COLO829 (cell line): ENCODE data around the gene EFCAB3.
A peak's percentile ranks its signal among the peaks of the same experiment; 100 is the strongest.
"Not testable (repeated sequence)": the region's sequence is repeated elsewhere in the genome, so short reads cannot be mapped to it uniquely, and the experiment has no call there.

ENCODE experiments used
- DNase-seq: peaks from one replicate; pipeline ENCODE4 v3.0.0; 2012; ENCODE audit warnings: low spot score

Gene EFCAB3

DNA sequence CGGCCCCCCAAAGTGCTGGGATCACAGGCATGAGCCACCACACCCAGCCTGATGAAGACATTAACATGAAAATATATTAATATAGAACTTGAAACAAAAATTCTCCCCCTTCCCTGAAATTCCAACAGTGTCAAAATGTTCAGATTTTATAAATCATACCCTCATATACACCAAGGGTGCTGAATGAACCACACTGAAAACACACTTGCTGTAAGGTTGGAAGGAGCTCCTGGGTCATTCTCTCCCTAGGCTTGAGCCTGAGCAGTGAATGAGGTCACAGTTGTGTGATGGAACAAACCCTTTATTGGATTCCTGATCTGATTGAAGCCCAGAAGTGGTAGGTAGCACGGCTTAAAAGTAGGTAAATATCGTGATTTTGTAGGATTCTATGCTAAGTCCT, at the start of gene EFCAB3:
Gene EFCAB3 (plus strand): TSS at position 301 of the 400 bp plus-strand sequence. CDS start 2,427 bp downstream, outside the sequence.
- DNase-seq: no peak

DNA sequence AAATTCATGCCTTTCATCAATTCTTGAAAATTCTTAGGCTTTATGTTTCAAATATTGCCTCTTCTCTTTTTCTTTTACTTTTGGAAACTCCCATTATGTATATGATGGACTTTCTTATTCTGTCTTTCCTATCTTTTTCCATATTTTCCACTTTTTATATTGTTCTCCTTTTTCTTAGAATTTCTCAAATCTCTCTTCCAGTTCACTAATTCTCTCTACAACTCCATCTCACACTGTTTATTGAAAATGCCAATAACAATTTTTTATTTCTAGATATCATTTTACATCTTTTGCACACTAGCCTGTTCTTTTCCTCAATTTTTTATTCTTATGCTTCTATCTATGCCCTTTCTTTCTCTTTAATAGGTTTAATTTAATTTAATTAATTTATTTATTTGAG, 43.8 kb upstream of the EFCAB3 start:
- DNase-seq: no peak

DNA sequence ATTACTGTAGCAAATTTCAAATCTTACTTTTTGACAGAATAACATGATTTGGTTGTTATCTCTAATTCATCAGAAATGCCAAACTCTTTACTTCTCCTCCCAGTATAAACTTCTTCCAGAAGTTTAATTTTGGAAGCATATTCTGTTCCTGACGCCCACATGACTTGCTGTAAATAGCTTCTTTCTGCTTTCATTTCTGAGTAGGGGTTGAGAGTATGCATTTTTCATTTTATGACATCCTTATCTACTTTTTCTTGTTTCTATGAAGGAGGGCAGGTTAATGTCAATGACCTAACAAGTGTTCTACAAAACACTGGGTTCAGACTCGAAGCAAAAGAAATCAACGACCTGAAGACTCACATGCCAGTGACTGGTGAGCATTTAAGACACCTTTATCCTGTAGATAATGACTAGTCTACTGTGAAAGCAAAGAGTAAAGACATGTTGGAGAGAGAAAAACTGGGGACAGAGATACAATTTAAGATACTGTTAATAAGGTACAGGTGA, 36.5 kb upstream of the EFCAB3 start:
- no peak for DNase-seq

DNA sequence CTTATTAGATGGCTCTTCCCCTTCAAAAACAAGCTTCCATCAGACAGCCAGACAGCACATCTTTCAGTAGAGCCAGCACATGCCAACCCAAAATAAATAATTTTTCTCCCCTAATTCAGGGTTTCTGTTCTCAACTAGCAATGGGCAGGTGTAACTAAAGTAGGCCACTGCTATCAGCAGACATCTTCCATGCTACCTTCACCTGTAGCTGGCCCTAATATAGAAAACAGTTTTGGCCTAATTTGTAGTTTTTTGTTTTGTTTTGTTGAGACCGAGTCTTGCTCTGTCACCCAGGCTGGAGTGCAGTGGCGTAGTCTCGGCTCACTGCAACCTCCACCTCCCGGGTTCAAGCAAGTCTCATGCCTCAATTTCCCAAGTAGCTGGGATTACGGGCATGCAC, 29.2 kb upstream of the EFCAB3 start:
- DNase-seq: no peak

DNA sequence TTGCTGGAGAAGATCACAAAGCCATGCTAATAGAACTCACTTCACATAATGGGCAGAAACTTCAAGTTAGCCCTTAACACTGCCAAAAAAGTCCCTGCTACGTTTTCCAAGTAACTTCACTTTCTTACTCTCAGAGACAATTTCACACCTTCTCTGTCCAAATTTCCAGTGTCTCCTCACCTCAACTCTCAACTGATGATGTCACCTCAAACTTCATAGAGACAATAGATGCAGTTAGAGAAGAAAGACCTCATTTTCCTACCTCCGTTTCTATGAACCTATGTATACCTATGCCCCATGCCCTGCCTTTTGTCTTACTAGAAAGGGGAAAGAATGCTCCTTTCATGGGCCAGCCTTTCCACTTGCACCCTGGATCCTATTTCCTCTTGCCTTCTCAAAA, 14.2 kb upstream of the EFCAB3 start:
- no peak for DNase-seq

DNA sequence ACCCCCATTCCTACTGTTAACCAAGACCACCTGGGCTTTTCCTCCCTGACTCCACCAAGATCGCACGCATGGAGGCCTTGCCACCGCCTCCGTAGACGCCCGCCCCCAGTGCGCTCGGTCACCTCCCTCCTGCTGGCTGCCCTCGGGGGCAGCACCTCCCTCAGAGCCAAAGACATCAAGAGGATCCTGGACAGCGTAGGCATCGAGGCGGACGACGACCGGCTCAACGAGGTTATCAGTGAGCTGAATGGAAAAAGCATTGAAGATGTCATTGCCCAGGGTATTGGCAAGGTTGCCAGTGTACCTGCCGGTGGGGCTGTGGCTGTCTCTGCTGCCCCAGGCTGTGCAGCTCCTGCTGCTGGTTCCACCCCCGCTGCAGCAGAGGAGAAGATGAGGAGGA, 1.2 kb downstream of the EFCAB3 start:
- no peak for DNase-seq

DNA sequence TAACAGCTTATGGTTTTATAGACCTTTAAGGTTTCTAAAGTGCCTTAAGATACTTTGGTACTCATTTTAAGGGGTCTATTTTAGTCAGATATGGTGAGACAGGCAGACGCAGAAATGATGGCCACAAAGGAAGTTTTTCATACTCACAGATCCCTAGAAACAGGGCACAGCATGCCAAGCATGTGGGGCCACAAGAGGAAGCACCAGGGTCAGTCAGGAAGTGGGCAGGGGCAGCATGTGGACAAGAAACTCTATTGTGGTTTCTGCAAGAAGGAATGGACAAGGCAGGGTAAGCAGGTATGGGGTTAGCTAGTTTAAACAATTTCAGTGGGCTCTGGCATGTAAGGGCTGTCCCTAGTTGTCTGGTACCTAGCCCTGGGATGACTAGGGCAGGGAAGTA, 8.5 kb downstream of the EFCAB3 start:
- DNase-seq: no peak

DNA sequence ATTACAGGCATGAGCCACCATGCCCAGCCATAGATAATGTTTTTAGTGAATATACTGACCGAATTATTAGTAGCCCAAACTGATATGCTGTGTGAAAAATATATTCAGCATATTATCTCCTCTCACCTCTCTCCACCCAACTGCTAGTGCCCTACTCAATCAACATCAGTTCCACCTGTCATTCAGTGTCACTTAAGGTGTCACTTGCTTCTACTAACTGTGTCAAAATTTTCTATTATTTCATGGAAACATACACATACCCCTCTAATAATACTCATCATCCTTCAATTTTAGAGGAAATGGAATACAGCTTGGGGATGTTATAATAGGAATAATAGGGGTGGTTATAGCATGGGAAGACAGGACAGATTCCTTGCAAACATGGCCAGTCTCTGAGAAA, 12.6 kb downstream of the EFCAB3 start:
- DNase-seq: no peak

DNA sequence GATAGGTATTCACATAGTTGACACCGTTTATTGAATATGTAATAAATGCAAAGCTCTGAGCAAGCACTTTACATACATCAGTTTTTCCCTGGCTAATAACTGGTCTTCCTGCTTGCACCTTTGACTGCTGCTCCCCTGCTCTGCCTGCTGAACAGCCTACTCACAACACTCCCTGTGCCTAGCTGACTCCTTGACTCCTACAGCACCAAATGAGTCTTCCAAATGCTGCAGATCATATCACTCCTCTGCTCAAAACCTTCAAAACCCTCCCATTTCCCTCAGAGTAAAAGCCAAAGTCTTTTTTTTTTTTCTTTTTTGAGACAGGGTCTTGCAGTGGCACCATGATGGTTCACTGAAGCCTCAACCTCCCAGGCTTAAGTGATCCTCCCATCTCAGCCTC, 18.5 kb downstream of the EFCAB3 start:
- DNase-seq: no peak

DNA sequence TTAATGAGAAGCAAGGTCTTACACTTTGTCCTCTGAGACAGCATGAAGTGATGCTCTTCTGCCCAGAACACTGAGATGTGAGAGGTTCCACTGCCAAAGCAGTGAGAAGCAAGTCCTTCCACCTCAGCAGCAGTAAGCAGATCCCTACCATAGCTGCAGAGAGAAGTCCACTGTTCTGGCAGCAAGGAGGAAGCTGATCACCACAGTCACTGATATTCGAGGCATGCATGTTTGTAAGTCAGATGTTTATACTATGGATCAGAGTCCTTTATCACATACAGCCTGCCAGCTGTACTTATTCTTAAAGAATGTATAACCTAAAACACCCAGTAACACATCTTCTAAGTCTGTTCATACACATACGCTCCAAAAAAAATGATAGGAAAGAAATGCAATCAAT, 25.1 kb downstream of the EFCAB3 start:
- DNase-seq: no peak

DNA sequence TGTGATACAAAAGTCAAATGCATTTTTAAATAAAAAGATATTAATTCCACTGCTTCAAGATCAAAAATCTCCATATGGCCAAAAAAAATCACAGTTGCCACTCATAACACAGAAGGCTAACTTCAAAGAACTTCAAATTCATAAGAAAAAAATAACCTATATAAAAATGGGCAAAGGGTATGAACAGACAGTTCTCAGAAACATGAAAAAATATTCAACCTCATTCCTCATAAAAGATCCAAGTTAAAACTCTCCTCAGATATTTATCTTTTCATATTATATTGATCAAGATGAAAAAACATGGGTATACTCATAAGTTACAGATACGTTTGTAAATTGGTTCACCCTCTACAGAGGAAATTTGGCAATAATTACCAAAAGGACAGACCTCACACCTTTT, 32.7 kb downstream of the EFCAB3 start:
- not testable (repeated sequence) for DNase-seq

DNA sequence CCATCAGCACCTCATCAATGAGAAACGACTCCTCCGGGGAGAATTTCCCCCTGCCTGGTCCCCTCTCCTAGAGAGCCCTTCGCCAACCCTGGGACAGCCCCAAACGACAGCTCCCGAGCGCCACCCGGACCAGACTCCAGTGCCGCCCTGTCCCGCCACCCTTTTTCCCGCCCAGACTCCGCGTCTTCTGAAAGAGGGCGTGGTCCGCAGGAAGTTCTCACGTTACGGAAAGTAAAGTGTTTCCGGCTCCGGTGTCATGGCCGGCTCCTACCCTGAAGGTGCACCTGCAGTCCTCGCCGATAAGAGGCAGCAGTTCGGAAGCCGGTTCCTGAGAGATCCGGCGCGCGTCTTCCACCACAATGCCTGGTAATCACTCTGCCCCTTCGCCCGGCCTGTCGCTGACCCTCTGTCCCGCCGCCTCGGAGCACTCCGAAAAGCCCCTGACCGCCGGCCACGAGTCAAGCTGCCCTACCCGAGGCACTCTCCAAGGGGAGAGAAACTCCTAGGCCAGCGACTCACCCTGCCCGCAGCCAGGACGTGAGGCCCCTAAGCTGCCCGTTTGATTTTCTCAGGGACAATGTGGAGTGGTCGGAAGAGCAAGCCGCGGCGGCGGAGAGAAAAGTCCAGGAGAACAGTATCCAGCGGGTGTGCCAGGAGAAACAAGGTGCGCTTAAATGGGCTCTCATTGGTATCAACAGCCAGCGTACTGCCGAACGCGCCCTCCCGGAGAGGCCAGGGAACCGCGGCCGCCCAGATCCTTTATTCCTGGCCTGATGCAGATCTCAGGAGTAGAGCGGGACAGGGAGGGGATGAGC, 43.5 kb downstream of the EFCAB3 start, which contains the start of gene METTL2A:
Gene METTL2A (plus strand): TSS at position 251 of the 815 bp plus-strand sequence. CDS start 6 bp downstream, at position 257.
- peak; percentile 80 for DNase-seq

DNA sequence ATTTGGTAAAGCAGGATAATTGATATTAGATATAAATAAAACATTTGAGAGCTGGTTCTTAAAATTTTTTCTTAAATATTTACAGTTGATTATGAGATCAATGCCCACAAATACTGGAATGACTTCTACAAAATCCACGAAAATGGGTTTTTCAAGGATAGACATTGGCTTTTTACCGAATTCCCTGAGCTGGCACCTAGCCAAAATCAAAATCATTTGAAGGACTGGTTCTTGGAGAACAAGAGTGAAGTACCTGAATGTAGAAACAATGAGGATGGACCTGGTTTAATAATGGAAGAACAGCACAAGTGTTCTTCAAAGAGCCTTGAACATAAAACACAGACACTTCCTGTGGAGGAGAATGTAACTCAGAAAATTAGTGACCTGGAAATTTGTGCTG, 45.9 kb downstream of the EFCAB3 start:
- DNase-seq: not testable (repeated sequence)

DNA sequence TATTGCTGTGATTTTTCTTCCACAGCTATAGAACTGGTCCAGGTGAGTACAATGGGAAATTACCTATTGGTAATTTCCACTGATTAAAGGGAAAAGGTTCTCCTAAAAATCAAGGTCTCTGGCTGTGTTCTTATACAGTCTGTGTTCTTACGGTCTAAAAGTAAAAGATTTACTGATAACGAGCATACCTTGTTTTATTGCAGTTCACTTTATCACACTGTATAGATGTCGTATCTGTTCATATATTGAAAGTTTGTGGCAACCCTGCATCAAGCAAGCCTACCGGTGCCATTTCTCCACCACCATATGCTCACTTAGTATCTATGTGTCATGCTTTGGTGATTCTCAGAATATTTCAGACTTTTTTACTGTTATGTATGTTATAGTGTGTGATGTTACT, 54.9 kb downstream of the EFCAB3 start:
- DNase-seq: not testable (repeated sequence)

DNA sequence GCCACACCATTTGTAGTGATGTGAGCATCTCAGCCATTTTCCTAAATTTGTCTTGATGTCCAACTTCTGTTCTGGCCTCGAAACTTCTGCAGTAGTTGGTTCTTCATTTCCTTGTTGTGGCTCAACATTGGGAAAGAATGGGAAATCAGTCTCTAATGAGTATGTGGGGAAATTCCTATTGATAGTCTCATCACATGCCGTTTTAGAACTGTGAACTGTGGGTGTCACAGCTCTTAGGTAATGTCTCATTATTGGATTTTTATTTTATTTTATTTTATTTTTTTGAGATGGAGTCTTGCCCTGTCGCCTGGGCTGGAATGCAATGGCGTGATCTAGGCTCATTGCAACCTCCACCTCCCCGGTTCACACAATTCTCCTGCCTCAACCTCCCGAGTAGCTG, 60.8 kb downstream of the EFCAB3 start:
- DNase-seq: not testable (repeated sequence)

DNA sequence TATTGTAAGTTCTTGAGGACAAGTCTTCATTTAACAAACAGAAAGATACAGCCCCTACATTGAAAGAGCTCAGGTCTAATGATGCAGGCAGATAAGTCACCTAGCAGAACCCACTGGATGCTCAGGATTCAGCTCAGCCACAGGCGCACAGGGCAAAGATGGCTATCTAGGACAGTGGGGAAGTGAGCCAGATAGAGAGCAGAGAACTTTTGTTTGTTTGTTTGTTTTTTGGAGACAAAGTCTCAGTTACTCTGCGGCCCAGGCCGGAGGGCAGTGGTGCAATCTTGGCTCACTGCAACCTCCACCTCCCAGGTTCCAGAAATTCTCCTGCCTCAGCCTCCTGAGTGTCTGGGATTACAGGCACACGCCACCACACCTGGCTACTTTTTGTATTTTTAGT, 63.7 kb downstream of the EFCAB3 start:
- no peak for DNase-seq

DNA sequence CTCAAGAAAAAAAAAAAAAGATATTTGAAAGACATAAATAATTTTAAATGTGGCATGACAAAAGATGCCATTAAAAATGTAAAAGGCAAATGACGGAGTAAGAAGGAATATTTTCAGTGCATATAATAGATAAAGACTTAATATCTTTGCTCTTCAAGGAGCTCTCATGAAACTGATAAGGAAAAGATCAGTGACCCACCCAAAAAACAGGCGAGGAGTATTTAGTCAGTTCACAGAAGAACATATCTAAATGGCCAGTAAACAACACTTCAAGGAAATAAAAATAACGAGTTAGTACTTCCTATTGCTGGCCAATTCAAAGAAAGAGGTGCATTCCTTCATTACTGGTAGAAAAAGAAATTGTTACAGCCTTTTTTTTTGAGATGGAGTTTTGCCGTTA, 65.4 kb downstream of the EFCAB3 start:
- not testable (repeated sequence) for DNase-seq

DNA sequence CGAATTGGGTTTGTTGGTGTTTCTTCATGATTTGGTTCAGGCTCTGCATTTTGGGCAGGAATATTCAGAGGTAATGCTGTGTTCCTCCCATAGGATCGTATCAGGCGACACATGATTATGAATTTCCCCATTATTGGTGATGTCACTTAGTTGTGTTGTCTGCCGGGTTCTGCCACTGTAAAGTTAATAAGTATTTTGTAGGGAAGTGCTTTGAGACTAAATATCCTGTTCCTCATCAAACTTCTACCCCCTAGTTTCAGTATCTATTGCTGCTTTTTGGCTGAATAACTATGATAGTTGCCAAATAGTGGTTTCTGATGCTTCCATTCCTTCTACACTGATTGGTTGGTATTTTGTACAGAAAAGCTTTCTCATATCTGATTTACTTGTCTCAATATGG, 71.8 kb downstream of the EFCAB3 start:
- DNase-seq: not testable (repeated sequence)

DNA sequence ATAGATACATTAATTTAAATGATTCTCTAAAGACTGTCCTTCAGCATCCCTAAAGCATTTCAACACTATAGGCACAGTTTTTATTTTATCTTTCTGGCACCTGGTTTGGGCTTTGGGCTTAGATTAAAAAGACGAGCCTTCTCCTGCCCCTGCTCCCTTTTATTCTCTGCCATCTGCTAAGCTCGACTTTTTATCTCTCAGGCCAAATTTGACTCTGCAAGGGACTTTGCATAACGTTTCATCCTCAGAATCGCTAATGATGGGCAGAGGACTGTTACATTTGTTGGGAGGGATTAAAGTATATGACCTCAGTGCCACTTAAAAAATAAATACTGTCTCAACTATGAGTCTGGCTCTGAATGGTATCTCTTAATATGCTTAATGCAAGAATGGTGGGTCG, 72.7 kb downstream of the EFCAB3 start:
- DNase-seq: not testable (repeated sequence)

DNA sequence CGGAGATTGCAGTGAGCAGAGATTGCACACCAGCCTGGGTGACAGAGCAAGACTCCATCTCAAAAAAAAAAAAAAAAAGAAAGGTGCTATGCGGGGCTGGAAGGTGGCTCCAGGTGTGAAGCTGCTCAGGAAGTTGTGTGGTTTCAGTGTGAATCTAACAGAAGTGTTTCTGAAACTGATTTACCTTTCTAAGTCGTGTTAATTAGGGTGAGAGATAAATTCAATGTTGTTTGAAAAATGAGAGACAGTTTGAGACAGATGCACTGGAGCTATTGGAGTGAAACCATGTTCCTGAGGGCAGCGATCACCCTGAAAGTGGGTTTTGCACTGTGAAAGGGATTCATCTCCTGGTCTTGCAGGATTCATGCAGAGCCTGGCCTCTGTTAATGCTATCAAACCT, 73.3 kb downstream of the EFCAB3 start:
- not testable (repeated sequence) for DNase-seq

DNA sequence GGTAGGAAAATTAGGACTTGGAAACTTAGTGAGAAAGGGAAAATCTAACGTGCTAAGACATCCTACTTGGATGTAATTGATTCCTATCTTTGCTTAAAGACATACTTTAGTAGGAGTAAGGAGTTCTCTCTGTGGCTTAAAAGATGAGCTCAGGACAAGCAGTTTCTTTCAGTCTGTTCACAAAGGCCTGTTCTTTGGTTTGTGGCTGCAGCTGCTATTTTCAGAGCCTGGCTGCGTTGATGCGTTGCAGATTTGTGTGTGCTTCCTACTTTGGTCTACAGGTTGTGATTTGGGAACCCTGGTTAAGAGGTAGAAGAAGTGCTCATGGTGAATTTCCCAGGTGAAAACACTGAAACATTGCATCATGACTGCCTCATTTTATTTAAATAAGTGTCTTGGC, 73.8 kb downstream of the EFCAB3 start:
- not testable (repeated sequence) for DNase-seq

DNA sequence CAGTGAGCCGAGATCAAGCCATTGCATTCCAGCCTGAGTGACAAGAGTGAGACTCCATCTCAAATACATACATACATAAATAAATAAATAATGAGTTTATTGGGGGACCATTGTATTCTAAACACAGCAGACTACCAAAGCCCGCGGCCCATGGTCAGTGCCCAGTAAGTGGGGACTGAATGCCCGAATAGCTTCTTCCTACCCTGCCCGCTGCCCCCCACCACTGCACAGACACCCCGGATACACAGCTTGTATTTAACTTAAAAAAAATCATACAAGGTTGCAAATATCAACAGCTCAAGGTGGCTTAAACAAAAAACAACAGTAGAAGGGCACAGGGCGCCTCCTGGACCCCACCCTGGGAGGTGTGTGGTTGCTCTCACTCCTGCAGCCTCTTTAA, 75.7 kb downstream of the EFCAB3 start:
- no peak for DNase-seq

DNA sequence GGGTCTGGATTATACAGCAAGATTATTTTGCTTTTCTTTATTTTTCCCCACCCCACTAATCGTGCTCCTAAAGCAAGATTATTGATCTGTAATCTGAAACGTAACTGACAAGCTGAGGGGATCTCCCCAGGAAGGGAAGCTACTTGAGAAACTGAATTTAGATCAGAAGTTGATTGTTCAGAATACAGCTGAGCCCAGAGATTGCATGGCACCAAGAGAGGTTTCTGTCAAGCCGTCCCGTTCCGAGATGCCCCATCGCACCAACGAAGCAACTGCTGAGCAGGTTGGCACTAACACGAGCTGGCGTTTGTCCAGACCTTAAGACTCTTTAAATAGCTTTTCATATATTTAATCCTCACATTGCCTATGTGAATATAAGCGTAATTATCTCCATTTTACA, 78.1 kb downstream of the EFCAB3 start:
- DNase-seq: not testable (repeated sequence)

DNA sequence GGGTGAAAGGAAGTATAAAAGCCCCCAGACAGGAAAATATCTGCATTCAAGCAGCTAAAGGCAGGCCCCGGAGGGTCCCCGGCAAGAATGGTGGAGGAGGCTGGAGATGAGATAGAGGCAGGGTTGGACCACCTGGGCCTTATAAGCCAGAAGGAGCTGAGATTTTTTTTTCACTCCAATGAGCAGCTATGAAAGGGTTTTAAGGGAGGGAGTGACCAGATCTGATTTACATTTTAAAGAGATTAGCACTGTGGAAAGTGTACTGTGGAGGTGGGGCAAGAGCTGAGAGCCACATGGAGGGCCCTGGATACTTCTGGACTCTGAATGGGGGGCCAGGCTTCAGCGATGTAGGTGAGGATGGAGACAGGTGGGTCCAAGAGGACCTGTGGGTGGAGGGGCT, 84.1 kb downstream of the EFCAB3 start:
- DNase-seq: not testable (repeated sequence)
